ENCODE measurements around the gene SCRN3. TPM values are rescaled to one million over a fixed set of nuclear protein-coding genes. Genes with fewer than 3 reads are reported as not detected.
"Not testable (repeated sequence)": the region's sequence is repeated elsewhere in the genome, so short reads cannot be mapped to it uniquely, and the experiment has no call there.

Gene SCRN3
- polyA plus RNA-seq = 8.1 TPM

- Mint-ChIP-seq H3K36me3 (peaks cover 11% of the 10 kb centered on the region), H3K9me3 (no peaks in the 10 kb centered on the region), H3K4me1 (peaks cover 28 to 49% (median 37%) of the 10 kb centered on the region in 3 donors), H3K27me3 (no peaks in the 10 kb centered on the region), H3K27ac (peak within 1 kb of the TSS; percentile 96 to 100 (median 100)), H3K4me3 (peak within 1 kb of the TSS; percentile 98 to 99 (median 99))
Observed at GRCh38 chr2:174395284-174395968, at the start of gene SCRN3. SCRN3 (plus strand) TSS chr2:174395730; CDS start chr2:174398284, 2,554 bp downstream.

GRCh38 chr2:174350018-174350417 is 45.5 kb upstream of the SCRN3 start:
- H3K9me3 Mint-ChIP-seq = no peaks in the 10 kb centered on the region
- H3K4me3 Mint-ChIP-seq = no peak overlapping the region
- peaks cover 2% of the 10 kb centered on the region in 3 donors for H3K4me1 Mint-ChIP-seq
- peaks cover 22% of the 10 kb centered on the region for H3K36me3 Mint-ChIP-seq
- peaks cover 4% of the 10 kb centered on the region for H3K27me3 Mint-ChIP-seq
- no peak overlapping the region for H3K27ac Mint-ChIP-seq

- no peaks in the 10 kb centered on the region for H3K9me3 Mint-ChIP-seq
- H3K36me3 Mint-ChIP-seq = peaks cover 20% of the 10 kb centered on the region
- no peaks in the 10 kb centered on the region for H3K27me3 Mint-ChIP-seq
- no peaks in the 10 kb centered on the region for H3K4me1 Mint-ChIP-seq
- H3K4me3 Mint-ChIP-seq = no peak overlapping the region
- H3K27ac Mint-ChIP-seq = no peak overlapping the region
Observed at GRCh38 chr2:174350593-174351181, 44.8 kb upstream of the SCRN3 start.

GRCh38 chr2:174353004-174353403 is 42.5 kb upstream of the SCRN3 start:
- Mint-ChIP-seq H3K4me1 (no peaks in the 10 kb centered on the region), H3K27me3 (no peaks in the 10 kb centered on the region), H3K9me3 (no peaks in the 10 kb centered on the region), H3K36me3 (peaks cover 19% of the 10 kb centered on the region), H3K4me3 (no peak overlapping the region), H3K27ac (no peak overlapping the region)

- peaks cover 22% of the 10 kb centered on the region for H3K36me3 Mint-ChIP-seq
- H3K9me3 Mint-ChIP-seq = no peaks in the 10 kb centered on the region
- no peaks in the 10 kb centered on the region for H3K4me1 Mint-ChIP-seq
- H3K4me3 Mint-ChIP-seq = no peak overlapping the region
- H3K27me3 Mint-ChIP-seq = no peaks in the 10 kb centered on the region
- H3K27ac Mint-ChIP-seq = peak overlapping the region in 1 of 3 donors; percentile 62
Observed at GRCh38 chr2:174356347-174356746, 39.2 kb upstream of the SCRN3 start.

- H3K27ac Mint-ChIP-seq, H3K4me1 Mint-ChIP-seq, H3K27me3 Mint-ChIP-seq, H3K4me3 Mint-ChIP-seq, H3K9me3 Mint-ChIP-seq: not testable (repeated sequence)
- peaks cover 35% of the 10 kb centered on the region for H3K36me3 Mint-ChIP-seq
Observed at GRCh38 chr2:174359663-174360062, 35.9 kb upstream of the SCRN3 start.

GRCh38 chr2:174362949-174363348 is 32.6 kb upstream of the SCRN3 start:
- Mint-ChIP-seq H3K27me3 (no peaks in the 10 kb centered on the region), H3K4me3 (no peak overlapping the region), H3K27ac (no peak overlapping the region)

GRCh38 chr2:174363492-174364225 is 31.9 kb upstream of the SCRN3 start:
- not testable (repeated sequence) for H3K27ac Mint-ChIP-seq, H3K27me3 Mint-ChIP-seq, H3K4me3 Mint-ChIP-seq, H3K4me1 Mint-ChIP-seq
- H3K9me3 Mint-ChIP-seq = peaks cover 8 to 20% (median 14%) of the 10 kb centered on the region in 3 donors
- peaks cover 61% of the 10 kb centered on the region for H3K36me3 Mint-ChIP-seq

More at GRCh38 chr2:174362949-174363348, 32.6 kb upstream of the SCRN3 start:
- Mint-ChIP-seq H3K4me1 (peaks cover 0 to 2% (median 0%) of the 10 kb centered on the region in 3 donors), H3K9me3 (peaks cover 8 to 20% (median 14%) of the 10 kb centered on the region in 3 donors), H3K36me3 (peaks cover 56% of the 10 kb centered on the region)

- no peak overlapping the region for H3K4me3 Mint-ChIP-seq
- peaks cover 0 to 4% (median 0%) of the 10 kb centered on the region in 3 donors for H3K4me1 Mint-ChIP-seq
- peaks cover 8 to 20% (median 14%) of the 10 kb centered on the region in 3 donors for H3K9me3 Mint-ChIP-seq
- no peak overlapping the region for H3K27ac Mint-ChIP-seq
- peaks cover 61% of the 10 kb centered on the region for H3K36me3 Mint-ChIP-seq
- H3K27me3 Mint-ChIP-seq = no peaks in the 10 kb centered on the region
Observed at GRCh38 chr2:174364628-174365027, 30.9 kb upstream of the SCRN3 start.

- Mint-ChIP-seq H3K4me1 (peaks cover 0 to 4% (median 0%) of the 10 kb centered on the region in 3 donors), H3K9me3 (peaks cover 8 to 20% (median 14%) of the 10 kb centered on the region in 3 donors), H3K4me3 (no peak overlapping the region), H3K36me3 (peaks cover 59% of the 10 kb centered on the region), H3K27me3 (no peaks in the 10 kb centered on the region), H3K27ac (peak overlapping the region in 1 of 3 donors; percentile 7)
Observed at GRCh38 chr2:174365571-174365970, 30.0 kb upstream of the SCRN3 start.

- Mint-ChIP-seq H3K9me3 (peaks cover 8 to 20% (median 9%) of the 10 kb centered on the region in 3 donors), H3K4me1 (peaks cover 0 to 5% (median 0%) of the 10 kb centered on the region in 3 donors), H3K27ac (no peak overlapping the region), H3K27me3 (no peaks in the 10 kb centered on the region), H3K36me3 (peaks cover 49% of the 10 kb centered on the region), H3K4me3 (no peak overlapping the region)
Observed at GRCh38 chr2:174368691-174369090, 26.8 kb upstream of the SCRN3 start.

- H3K4me3 Mint-ChIP-seq = no peak overlapping the region
- H3K36me3 Mint-ChIP-seq = peaks cover 6% of the 10 kb centered on the region
- no peak overlapping the region for H3K27ac Mint-ChIP-seq
- no peaks in the 10 kb centered on the region for H3K9me3 Mint-ChIP-seq
- peaks cover 0 to 2% (median 0%) of the 10 kb centered on the region in 3 donors for H3K4me1 Mint-ChIP-seq
- no peaks in the 10 kb centered on the region for H3K27me3 Mint-ChIP-seq
Observed at GRCh38 chr2:174376967-174377366, 18.6 kb upstream of the SCRN3 start.

GRCh38 chr2:174383796-174384195 is 11.7 kb upstream of the SCRN3 start:
- Mint-ChIP-seq H3K9me3 (peaks cover 0 to 2% (median 0%) of the 10 kb centered on the region in 3 donors), H3K4me1 (peaks cover 8 to 18% (median 13%) of the 10 kb centered on the region in 3 donors), H3K4me3 (peak overlapping the region in 2 of 4 donors; percentile 40 to 49), H3K27me3 (no peaks in the 10 kb centered on the region), H3K27ac (peak overlapping the region in 1 of 3 donors; percentile 46), H3K36me3 (peaks cover 8% of the 10 kb centered on the region)

GRCh38 chr2:174385201-174385600 is 10.3 kb upstream of the SCRN3 start:
- H3K4me1 Mint-ChIP-seq = peaks cover 10 to 22% (median 14%) of the 10 kb centered on the region in 3 donors
- H3K27me3 Mint-ChIP-seq = no peaks in the 10 kb centered on the region
- H3K9me3 Mint-ChIP-seq = peaks cover 0 to 2% (median 0%) of the 10 kb centered on the region in 3 donors
- peaks cover 8% of the 10 kb centered on the region for H3K36me3 Mint-ChIP-seq
- no peak overlapping the region for H3K27ac Mint-ChIP-seq
- H3K4me3 Mint-ChIP-seq = no peak overlapping the region

GRCh38 chr2:174388706-174389105 is 6.8 kb upstream of the SCRN3 start:
- Mint-ChIP-seq H3K4me1 (peaks cover 27 to 37% (median 28%) of the 10 kb centered on the region in 3 donors), H3K36me3 (peaks cover 12% of the 10 kb centered on the region), H3K27ac (peak overlapping the region in 2 of 3 donors; percentile 19 to 59)
- H3K9me3 Mint-ChIP-seq, H3K27me3 Mint-ChIP-seq, H3K4me3 Mint-ChIP-seq: not testable (repeated sequence)
